HCEC 1CT (cell line): ENCODE data around the gene ZDHHC14.
A peak's percentile ranks its signal among the peaks of the same experiment; 100 is the strongest.
"Not testable (repeated sequence)": the region's sequence is repeated elsewhere in the genome, so short reads cannot be mapped to it uniquely, and the experiment has no call there.

Experiments used
- DNase-seq: peaks from one replicate; pipeline ENCODE4 v3.0.0-alpha.2; 2017

Gene ZDHHC14

GRCh38 chr6:157679605-157680580 is 298.9 kb downstream of the ZDHHC14 start:
- no peak for DNase-seq

- DNase-seq: no peak
Measured at GRCh38 chr6:157681041-157681650, 300.2 kb downstream of the ZDHHC14 start.

DNA sequence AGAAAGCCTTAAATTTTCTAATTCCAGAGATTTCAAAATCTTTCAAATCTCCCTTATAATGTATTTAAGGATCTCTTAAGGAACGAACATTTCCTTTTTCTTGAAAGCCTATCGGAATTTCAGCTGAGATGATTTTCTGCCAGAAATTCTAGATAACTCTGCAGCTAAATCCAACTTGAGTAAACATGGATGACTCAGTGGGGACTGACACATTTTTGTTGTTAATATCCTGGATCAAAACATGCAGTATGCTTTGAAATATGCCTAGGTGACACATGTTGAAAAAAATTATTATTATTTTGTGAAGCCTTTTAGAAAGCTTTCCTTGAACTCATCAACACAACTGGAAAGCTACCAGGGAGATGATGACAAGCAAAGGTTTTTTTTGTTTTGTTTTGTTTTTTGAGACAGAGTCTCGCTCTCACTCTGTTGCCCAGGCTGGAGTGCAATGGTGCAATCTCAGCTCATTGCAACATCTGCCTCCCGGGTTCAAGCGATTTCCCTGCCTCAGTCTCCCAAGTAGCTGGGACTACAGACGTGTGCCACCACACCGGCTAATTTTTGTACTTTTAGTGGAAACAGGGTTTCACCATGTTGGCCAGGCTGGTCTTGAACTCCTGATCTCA is 302.0 kb downstream of the ZDHHC14 start:
- peak; percentile 65 for DNase-seq

GRCh38 chr6:157683707-157684106 is 302.7 kb downstream of the ZDHHC14 start:
- no peak for DNase-seq

DNA sequence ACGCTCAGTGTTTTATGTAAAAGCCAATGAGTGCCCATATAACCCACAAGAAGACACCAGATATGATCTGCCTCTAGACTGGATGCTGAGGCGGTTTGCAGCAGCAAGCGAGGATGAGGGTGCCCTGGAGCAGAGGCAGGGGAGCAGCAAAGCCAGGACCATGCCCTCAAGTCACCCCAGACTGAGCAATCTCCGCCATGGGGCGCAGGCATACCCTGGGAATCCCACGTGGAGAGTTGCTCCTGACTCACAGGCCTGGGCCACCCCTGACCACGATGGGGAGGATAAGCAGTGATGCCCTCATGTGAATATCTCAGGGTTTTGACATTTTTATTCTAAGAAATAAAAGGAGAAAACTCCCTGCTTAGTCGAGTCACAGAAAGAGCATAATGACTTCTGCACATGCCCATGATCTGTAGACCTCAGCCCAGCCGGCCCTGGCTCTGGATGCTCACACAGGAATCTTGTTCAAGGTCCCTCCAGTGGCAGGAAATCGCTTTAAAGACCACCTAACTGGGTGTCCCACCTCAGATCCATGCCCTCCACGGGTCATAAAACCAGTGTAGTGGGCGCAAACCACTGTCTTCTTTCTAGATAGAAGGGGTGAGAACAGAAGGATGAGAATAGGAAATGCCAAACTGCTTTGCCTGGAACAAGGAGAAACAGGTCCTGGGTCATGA is 303.8 kb downstream of the ZDHHC14 start:
- DNase-seq: no peak

DNA sequence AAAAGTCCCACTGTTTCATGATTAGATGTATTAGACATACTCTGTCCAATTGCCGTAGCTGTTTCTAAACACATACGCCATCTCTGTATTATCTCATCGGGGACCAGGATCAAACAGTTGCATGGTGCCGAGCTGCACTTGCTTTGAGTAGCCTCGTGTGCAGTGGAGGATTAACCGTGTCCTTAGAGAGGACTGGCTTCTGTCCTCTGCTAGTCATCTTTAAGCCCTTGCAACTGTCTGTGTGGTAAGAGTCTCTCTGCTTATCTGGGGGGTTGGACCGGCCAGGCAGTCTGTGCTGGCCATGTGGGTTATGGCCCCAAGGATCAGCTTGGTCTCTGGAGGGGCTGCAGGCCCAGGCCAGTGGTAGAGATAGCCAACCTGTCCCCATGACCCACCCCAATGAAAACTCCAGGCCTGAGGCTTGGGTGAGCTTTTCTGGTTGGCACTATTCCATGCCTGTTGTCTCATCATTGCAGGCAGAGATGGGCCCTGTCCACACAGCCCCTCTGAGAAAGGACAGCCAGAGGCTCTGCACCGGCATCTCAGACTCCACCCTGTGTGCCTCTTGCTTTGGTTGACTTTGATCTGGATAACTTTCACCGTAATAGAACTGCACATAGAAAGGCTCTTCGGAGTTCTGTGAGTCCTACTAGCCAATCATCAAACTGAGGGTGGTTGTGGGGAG is 304.7 kb downstream of the ZDHHC14 start:
- DNase-seq: no peak

DNA sequence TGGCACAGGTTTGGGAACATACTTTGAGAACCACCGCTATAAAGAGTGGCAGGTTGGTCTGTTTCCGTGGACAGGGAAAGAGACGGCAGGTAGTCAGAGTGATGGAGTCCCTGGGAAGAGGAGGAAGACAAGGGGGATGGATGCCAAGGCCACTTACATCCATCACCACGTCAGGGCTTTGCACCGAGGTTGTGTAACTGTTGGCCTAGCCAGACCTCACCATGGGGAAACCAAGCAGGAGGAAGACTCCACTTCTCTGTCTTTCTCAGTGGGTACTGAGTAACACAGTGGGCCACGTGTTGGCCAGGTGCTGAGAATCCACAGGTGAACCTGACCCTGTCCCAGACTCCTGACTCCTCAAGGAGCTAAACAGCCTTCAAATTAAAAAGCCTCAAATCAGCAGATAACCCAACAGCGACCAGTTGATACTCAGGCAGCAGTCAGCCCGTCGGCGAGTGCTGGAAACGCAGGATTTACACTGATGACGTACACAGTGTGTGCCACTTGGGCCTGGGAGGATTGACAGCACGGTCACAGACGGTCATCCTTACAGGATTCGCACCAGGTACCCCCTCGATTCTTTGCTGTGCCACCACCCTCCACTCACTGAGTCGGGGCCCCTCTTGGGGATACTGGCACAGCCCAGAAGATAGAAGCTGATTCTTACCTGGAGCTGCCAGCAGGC is 307.4 kb downstream of the ZDHHC14 start:
- DNase-seq: no peak

GRCh38 chr6:157688960-157689599 is 308.1 kb downstream of the ZDHHC14 start:
- peak; percentile 22 for DNase-seq

GRCh38 chr6:157689875-157690274 is 308.9 kb downstream of the ZDHHC14 start:
- DNase-seq: no peak

- DNase-seq: no peak
Measured at GRCh38 chr6:157690441-157691210, 309.6 kb downstream of the ZDHHC14 start.

GRCh38 chr6:157691621-157692020 is 310.6 kb downstream of the ZDHHC14 start:
- not testable (repeated sequence) for DNase-seq

DNA sequence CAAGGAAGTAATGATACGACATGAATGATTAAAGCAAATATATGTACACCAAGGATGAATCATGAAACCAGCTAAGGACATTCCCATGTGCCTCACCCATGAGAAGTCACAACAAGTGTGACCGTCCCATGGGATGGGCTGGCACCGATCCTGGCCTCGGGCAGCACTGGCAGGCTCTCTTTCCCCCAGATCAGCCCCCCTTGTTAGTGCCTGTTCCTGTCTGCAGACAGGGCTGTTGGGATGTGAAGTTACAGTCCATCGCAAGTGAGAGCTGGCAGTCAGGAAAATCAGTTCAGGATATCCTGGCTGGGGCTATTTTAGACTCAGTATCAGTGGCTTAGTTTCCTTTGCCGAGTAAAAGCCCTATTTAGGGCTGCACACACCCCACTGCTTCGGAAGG is 312.9 kb downstream of the ZDHHC14 start:
- DNase-seq: no peak

DNA sequence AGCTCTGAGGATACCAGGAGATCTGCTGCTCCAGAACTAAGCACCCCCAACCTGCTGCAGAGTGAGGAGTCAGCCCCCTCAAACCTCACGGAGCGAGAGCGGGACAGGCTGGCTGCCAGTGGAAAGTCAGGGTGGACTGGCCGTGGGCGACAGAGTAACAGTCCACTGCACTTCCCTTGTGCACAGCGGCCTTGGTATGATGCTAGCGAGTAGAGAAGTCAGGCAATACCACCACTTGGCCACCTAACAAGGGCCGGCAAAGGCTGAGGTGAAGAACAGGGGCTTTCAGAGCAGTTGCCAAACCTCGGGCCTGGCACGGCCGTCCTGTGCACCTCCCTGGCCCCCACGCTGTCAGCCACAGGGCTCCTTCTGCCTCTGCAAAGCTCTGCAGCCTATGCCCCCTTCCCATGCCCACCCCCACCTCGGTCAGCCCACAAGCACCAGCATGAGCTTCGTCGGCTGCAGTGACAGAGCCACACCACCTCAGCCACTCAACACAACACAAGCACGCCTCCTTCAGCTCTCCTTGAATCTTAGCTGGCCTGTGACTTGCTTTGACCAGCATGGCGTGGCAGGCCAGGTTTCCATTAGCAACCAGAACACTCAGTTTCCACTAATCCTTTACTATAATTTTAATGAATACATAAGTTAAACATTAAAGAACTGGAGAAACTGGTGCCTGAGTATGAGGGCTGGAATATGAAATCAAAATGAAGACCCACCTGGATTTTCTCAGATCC is 314.5 kb downstream of the ZDHHC14 start:
- no peak for DNase-seq

- no peak for DNase-seq
Measured at GRCh38 chr6:157699777-157700636, 319.0 kb downstream of the ZDHHC14 start.

DNA sequence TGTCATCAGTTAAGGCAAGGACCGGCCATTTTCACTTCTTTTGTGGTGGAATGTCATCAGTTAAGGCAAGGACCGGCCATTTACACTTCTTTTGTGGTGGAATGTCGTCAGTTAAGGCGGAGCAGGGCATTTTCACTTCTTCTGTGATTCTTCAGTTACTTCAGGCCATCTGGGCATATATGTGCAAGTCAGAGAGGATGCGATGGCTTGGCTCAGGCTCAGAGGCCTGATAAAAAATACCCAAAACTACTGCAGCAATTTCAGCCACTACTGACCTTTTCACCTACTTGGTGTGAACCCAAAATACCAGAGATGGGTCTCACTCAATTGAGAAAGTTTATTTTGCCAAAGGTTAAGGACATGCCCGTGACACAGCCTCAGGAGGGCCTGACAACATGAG is 325.4 kb downstream of the ZDHHC14 start:
- not testable (repeated sequence) for DNase-seq

DNA sequence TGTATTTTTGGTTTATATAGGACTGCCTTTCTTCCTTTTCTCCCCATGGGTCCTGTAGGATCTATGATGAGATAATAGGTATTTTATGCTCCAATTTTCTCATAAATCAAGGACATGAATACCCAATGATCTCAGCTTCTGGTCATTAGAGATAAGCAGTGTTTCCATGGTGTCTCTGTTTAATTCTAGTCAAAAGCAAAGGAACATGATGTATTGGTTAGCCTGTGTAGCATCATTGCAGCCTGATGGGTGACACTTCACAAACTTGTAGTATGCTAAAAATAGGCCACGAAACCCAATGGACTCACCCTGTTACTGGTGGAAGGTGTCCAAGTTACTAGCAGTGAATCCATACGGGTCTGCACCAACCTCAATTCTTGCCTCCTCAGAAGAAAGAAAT is 325.9 kb downstream of the ZDHHC14 start:
- no peak for DNase-seq

DNA sequence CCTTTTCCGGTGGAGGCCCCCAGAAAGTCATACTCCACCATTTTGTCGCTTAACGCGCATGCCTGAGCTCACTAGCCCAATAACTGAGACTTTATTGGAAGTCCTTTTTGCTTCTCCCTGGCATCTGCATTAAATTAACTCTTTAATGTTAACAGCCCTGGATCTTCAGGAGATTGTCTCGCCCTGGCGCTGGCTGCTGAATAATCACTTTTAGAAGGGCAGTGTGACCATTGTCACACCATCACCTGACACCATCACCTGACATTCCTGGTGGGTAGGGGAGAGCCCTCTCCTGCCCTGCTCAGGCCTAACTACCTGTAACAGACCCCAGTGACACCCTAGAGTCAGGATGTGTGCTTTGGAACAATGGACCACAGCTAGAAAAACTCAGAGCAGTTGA is 326.6 kb downstream of the ZDHHC14 start:
- DNase-seq: no peak

DNA sequence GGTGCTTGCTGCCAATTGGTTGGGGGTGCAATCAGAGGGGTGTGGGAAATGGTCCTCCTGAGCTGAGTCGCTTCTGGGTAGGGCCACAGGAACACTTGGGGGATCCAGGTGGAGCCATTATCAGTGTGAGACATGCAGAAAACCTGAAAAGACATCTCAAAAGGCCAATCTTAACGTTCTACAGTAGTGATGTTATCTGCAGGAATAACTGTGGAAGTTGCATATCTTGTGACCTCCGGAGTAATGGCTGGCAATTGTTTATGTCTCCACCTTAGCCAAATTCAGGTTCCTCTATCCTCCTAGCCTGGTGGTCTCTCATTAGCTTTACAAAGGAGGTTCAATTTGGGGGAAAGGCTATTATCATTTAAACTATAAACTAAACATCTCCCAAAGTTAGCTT is 327.2 kb downstream of the ZDHHC14 start:
- no peak for DNase-seq

- no peak for DNase-seq
Measured at GRCh38 chr6:157708933-157709332, 327.9 kb downstream of the ZDHHC14 start.
